ENCODE results near the gene SMIM38. TPM values are rescaled to one million over a fixed set of nuclear protein-coding genes. Genes with fewer than 3 reads are reported as not detected.

SMIM38 gene
- total and polyA plus RNA-seq, 4 donors, result 0.03 to 1.7 (median 0.07) TPM

- Histone ChIP-seq H3K4me3 (ENCODE audit: low read depth in 1 of 3, low read length in 3 of 3) (no peak overlapping the region), H3K36me3 (ENCODE audit: control insufficient read depth in 4 of 4, insufficient read depth in 3 of 4, low read depth in 1 of 4, low read length in 3 of 4) (no peaks in the 10 kb centered on the region), H3K9me3 (ENCODE audit: control insufficient read depth in 4 of 4, low read length in 3 of 4) (no peaks in the 10 kb centered on the region), H3K4me1 (ENCODE audit: control insufficient read depth in 4 of 4, insufficient read depth in 4 of 4, low read length in 3 of 4) (peaks cover 0 to 8% (median 2%) of the 10 kb centered on the region in 4 donors), H3K27ac (ENCODE audit: low read depth in 1 of 2, low read length in 2 of 2) (no peak overlapping the region), H3K9ac (ENCODE audit: low read depth in 1 of 2, low read length in 2 of 2) (no peak overlapping the region), H3K27me3 (ENCODE audit: control insufficient read depth in 4 of 4, insufficient read depth in 4 of 4, low read length in 3 of 4) (no peaks in the 10 kb centered on the region)
- no peak for DNase-seq (ENCODE audit: low spot score)
- no peak for TF ChIP-seq REST (IDR thresholded peaks at IDR 0.05)
- TF ChIP-seq RAD21 (IDR thresholded peaks at IDR 0.05), result no peak
- TF ChIP-seq YY1 (IDR thresholded peaks at IDR 0.05), result no peak
- WGBS, result 87% methylated on average over 14 of the region's 14 CpGs
Measured at GRCh38 chr11:69135420-69136363, 20.0 kb upstream of the SMIM38 start.

- no peak for TF ChIP-seq SP1 (IDR thresholded peaks at IDR 0.05)
- TF ChIP-seq YY1 (IDR thresholded peaks at IDR 0.05), result no peak
- TF ChIP-seq JUND (IDR thresholded peaks at IDR 0.05), result no peak
- no peak for TF ChIP-seq ATF3 (IDR thresholded peaks at IDR 0.05)
- no peak for TF ChIP-seq HNF4A (conservative IDR thresholded peaks at IDR 0.05)
- TF ChIP-seq HNF4G (IDR thresholded peaks at IDR 0.05), result no peak
- no peak for TF ChIP-seq FOXA2 (IDR thresholded peaks at IDR 0.05)
- TF ChIP-seq RXRA (IDR thresholded peaks at IDR 0.05), result no peak
- TF ChIP-seq GABPA (IDR thresholded peaks at IDR 0.05 in 1 of 2, conservative IDR thresholded peaks at IDR 0.05 in 1 of 2), result no peak
- TF ChIP-seq REST (IDR thresholded peaks at IDR 0.05), result no peak
- no peak for TF ChIP-seq ZBTB33 (IDR thresholded peaks at IDR 0.05)
- TF ChIP-seq RAD21 (IDR thresholded peaks at IDR 0.05), result no peak
- TF ChIP-seq CTCF (IDR thresholded peaks at IDR 0.05; ENCODE audit: low read depth, low read length, missing input control), result no peak
- no peak for TF ChIP-seq TAF1 (conservative IDR thresholded peaks at IDR 0.05)
- no peak for TF ChIP-seq FOXA1 (IDR thresholded peaks at IDR 0.05)
- TF ChIP-seq EGR1 (IDR thresholded peaks at IDR 0.05; ENCODE audit: low read depth in 2 of 2), result no peak
- TF ChIP-seq NR2F2 (IDR thresholded peaks at IDR 0.05), result no peak
- H3K9me3 ChIP-seq (ENCODE audit: control insufficient read depth in 4 of 4, low read length in 3 of 4), result no peaks in the 10 kb centered on the region
- DNase-seq (ENCODE audit: low spot score), result no peak
- H3K27me3 ChIP-seq (ENCODE audit: control insufficient read depth in 4 of 4, insufficient read depth in 4 of 4, low read length in 3 of 4), result no peaks in the 10 kb centered on the region
- WGBS, result 98% methylated on average over 9 of the region's 9 CpGs
- H3K9ac ChIP-seq (ENCODE audit: low read depth in 1 of 2, low read length in 2 of 2), result no peak overlapping the region
- no peaks in the 10 kb centered on the region for H3K36me3 ChIP-seq (ENCODE audit: control insufficient read depth in 4 of 4, insufficient read depth in 3 of 4, low read depth in 1 of 4, low read length in 3 of 4)
- no peak overlapping the region for H3K27ac ChIP-seq (ENCODE audit: low read depth in 1 of 2, low read length in 2 of 2)
- H3K4me3 ChIP-seq (ENCODE audit: low read depth in 1 of 3, low read length in 3 of 3), result no peak overlapping the region
- H3K4me1 ChIP-seq (ENCODE audit: control insufficient read depth in 4 of 4, insufficient read depth in 4 of 4, low read length in 3 of 4), result peaks cover 0 to 8% (median 2%) of the 10 kb centered on the region in 4 donors
Measured at GRCh38 chr11:69136471-69136870, 19.3 kb upstream of the SMIM38 start.
